ENCODE data around the gene TMEM214. TPM values are rescaled to one million over a fixed set of nuclear protein-coding genes. Genes with fewer than 3 reads are reported as not detected.

Gene TMEM214
- total RNA-seq (10 to 100 TPM; 64.8 to 73.9 TPM), polyA plus RNA-seq (ENCODE audit: insufficient read depth, low read depth, low replicate concordance) (81.9 TPM)
- long read RNA-seq, donor 1, transcript TMEM214-201 (17 exons, 2,990 nt), result major isoform, 9 of 28 reads
- long read RNA-seq, donor 1, partial matches to known transcripts, result 11 of 28 reads
- long read RNA-seq, donor 1, other reads (novel, unspliced or antisense), result 0 of 28 reads
- long read RNA-seq, donor 2, transcript TMEM214-201 (17 exons, 2,990 nt), result major isoform, 8 of 33 reads
- long read RNA-seq, donor 2, partial matches to known transcripts, result 20 of 33 reads
- long read RNA-seq, donor 2, other reads (novel, unspliced or antisense), result 0 of 33 reads

GRCh38 chr2:27032495-27033252, at the start of gene TMEM214:
TSS of gene TMEM214 (plus strand) at chr2:27032965. CDS start at chr2:27033016, 51 bp downstream.
- H3K4me3 ChIP-seq, result peak within 1 kb of the TSS; percentile 74 to 80
- H3K4me1 ChIP-seq, result peaks cover 12% of the 10 kb centered on the region
- H3K27me3 ChIP-seq, result no peaks in the 10 kb centered on the region
- peak within 1 kb of the TSS; percentile 61 to 76 for H3K27ac ChIP-seq
- H3K9me3 ChIP-seq, result no peaks in the 10 kb centered on the region
- peak; percentile 95 for DNase-seq
- TF ChIP-seq CTCF (IDR thresholded peaks at IDR 0.05), result no peak
- no peak for TF ChIP-seq POLR2A (IDR thresholded peaks at IDR 0.05)
- no peaks in the 10 kb centered on the region for H3K36me3 ChIP-seq (ENCODE audit: low read depth, missing control alignments)
- WGBS, 2 donors, result 0 to 1% methylated on average over 35 to 76 of the region's 76 CpGs
- intact Hi-C loops (cut with DNase I; ENCODE audit: low total_unique reads), result no loop called here

- no peak for DNase-seq
- Histone ChIP-seq H3K9me3 (no peaks in the 10 kb centered on the region), H3K4me3 (no peak overlapping the region), H3K4me1 (no peaks in the 10 kb centered on the region), H3K36me3 (ENCODE audit: low read depth, missing control alignments) (no peaks in the 10 kb centered on the region), H3K27me3 (no peaks in the 10 kb centered on the region), H3K27ac (no peak overlapping the region)
- no peak for TF ChIP-seq POLR2A (IDR thresholded peaks at IDR 0.05)
- no peak for TF ChIP-seq CTCF (IDR thresholded peaks at IDR 0.05)
- intact Hi-C loops (cut with DNase I; ENCODE audit: low total_unique reads), result no loop called here
- 82 to 93% methylated on average over 3 of the region's 3 CpGs for WGBS, 2 donors
Observed at GRCh38 chr2:26983746-26984145, 49.0 kb upstream of the TMEM214 start.

GRCh38 chr2:26985807-26986206, 47.0 kb upstream of the TMEM214 start:
- 87 to 97% methylated on average over 4 of the region's 4 CpGs for WGBS, 2 donors
- Histone ChIP-seq H3K4me1 (no peaks in the 10 kb centered on the region), H3K9me3 (no peaks in the 10 kb centered on the region), H3K4me3 (no peak overlapping the region), H3K27ac (no peak overlapping the region), H3K27me3 (no peaks in the 10 kb centered on the region), H3K36me3 (ENCODE audit: low read depth, missing control alignments) (no peaks in the 10 kb centered on the region)
- intact Hi-C loops (cut with DNase I; ENCODE audit: low total_unique reads), result no loop called here
- TF ChIP-seq CTCF (IDR thresholded peaks at IDR 0.05) (no peak), POLR2A (IDR thresholded peaks at IDR 0.05) (no peak)
- DNase-seq, result no peak

- H3K9me3 ChIP-seq, result no peaks in the 10 kb centered on the region
- no peak for DNase-seq
- no peaks in the 10 kb centered on the region for H3K27me3 ChIP-seq
- 95 to 96% methylated on average over 5 of the region's 5 CpGs for WGBS, 2 donors
- intact Hi-C loops (cut with DNase I; ENCODE audit: low total_unique reads), result no loop called here
- H3K27ac ChIP-seq, result no peak overlapping the region
- H3K4me1 ChIP-seq, result no peaks in the 10 kb centered on the region
- no peaks in the 10 kb centered on the region for H3K36me3 ChIP-seq (ENCODE audit: low read depth, missing control alignments)
- no peak overlapping the region for H3K4me3 ChIP-seq
- TF ChIP-seq POLR2A (IDR thresholded peaks at IDR 0.05) (no peak), CTCF (IDR thresholded peaks at IDR 0.05) (no peak)
Observed at GRCh38 chr2:26986576-26986975, 46.2 kb upstream of the TMEM214 start.
